Measurements from ENCODE around the gene TMEM204. TPM values are rescaled to one million over a fixed set of nuclear protein-coding genes. Genes with fewer than 3 reads are reported as not detected.

Gene TMEM204
- total RNA-seq, 2 experiments from 2014 or later: 12.6 to 17.5 TPM

GRCh38 chr16:1563786-1564185, 30.3 kb downstream of the TMEM204 start:
- ATAC-seq (no peak), DNase-seq (no peak)
- peaks cover 30% of the 10 kb centered on the region for H3K4me1 Mint-ChIP-seq
- ChIA-PET CTCF (interaction anchor here (0.8 kb wide), 1 partner anchor 577 kb away, joined by 3 read pairs; no protein-coding TSS in a partner anchor), POLR2A (no interaction called here)
- no peaks in the 10 kb centered on the region for H3K27me3 Mint-ChIP-seq
- no peak overlapping the region for H3K4me3 Mint-ChIP-seq
- H3K36me3 Mint-ChIP-seq (ENCODE audit: low read depth): no peaks in the 10 kb centered on the region
- H3K9me3 Mint-ChIP-seq (ENCODE audit: low read depth): no peaks in the 10 kb centered on the region
- intact Hi-C loops (cut with DNase I, micrococcal nuclease): no loop called here
- no peak overlapping the region for H3K27ac Mint-ChIP-seq

- Mint-ChIP-seq H3K27me3 (no peaks in the 10 kb centered on the region), H3K4me1 (peaks cover 28% of the 10 kb centered on the region), H3K36me3 (ENCODE audit: low read depth) (no peaks in the 10 kb centered on the region), H3K9me3 (ENCODE audit: low read depth) (no peaks in the 10 kb centered on the region), H3K4me3 (no peak overlapping the region), H3K27ac (no peak overlapping the region)
- ChIA-PET POLR2A (no interaction called here), CTCF (interaction anchor here (0.8 kb wide), 1 partner anchor 576 kb away, joined by 3 read pairs; no protein-coding TSS in a partner anchor)
- DNase-seq (no peak), ATAC-seq (no peak)
- intact Hi-C loops (cut with DNase I, micrococcal nuclease): no loop called here
These were observed 30.9 kb downstream of the TMEM204 start for GRCh38 chr16:1564325-1564724.

GRCh38 chr16:1565083-1565805, 31.8 kb downstream of the TMEM204 start:
- no peaks in the 10 kb centered on the region for H3K36me3 Mint-ChIP-seq (ENCODE audit: low read depth)
- POLR2A ChIA-PET: no interaction called here
- DNase-seq (no peak), ATAC-seq (no peak)
- H3K4me3 Mint-ChIP-seq: no peak overlapping the region
- intact Hi-C loops (cut with DNase I, micrococcal nuclease): no loop called here
- no peaks in the 10 kb centered on the region for H3K9me3 Mint-ChIP-seq (ENCODE audit: low read depth)
- no peak overlapping the region for H3K27ac Mint-ChIP-seq
- peaks cover 18% of the 10 kb centered on the region for H3K4me1 Mint-ChIP-seq
- no peaks in the 10 kb centered on the region for H3K27me3 Mint-ChIP-seq
- CTCF ChIA-PET: no interaction called here

- Mint-ChIP-seq H3K27me3 (no peaks in the 10 kb centered on the region), H3K9me3 (ENCODE audit: low read depth) (no peaks in the 10 kb centered on the region), H3K36me3 (ENCODE audit: low read depth) (no peaks in the 10 kb centered on the region), H3K4me1 (peaks cover 1% of the 10 kb centered on the region), H3K4me3 (no peak overlapping the region), H3K27ac (no peak overlapping the region)
- DNase-seq: no peak
- ChIA-PET POLR2A (no interaction called here), CTCF (no interaction called here)
- intact Hi-C loops (cut with DNase I, micrococcal nuclease): no loop called here
- no peak for ATAC-seq
These were observed 34.5 kb downstream of the TMEM204 start for GRCh38 chr16:1567988-1568387.

DNA sequence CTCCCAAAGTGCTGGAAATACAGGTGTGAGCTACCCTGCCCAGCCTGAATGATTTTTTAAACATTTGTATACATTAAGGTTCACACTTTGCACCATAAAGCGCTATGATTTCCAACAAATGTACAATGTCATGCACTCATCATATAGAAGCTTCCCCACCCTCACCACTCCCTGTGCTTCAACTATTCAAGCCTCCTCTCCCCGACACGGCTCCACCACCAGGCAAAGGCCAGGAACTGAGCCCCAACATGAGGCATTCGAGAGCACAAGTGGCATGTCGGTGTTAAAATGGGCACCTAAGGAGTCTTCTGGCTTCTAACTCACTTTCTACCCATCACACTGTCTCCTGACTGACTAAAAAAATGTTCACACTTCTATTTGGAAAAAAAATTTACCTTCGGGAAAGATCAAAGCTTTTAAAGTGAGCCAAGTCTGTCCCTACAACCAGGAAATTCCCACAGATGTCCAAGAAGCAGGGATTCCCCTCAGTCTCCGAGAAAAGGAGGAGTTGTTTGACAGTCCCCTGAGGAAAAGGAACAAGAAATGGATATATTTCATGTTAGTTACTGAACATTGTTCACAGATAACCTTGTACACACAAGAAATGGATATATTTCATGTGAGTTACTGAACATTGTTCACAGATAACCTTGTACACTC, 37.7 kb downstream of the TMEM204 start:
- Mint-ChIP-seq H3K9me3 (ENCODE audit: low read depth) (no peaks in the 10 kb centered on the region), H3K27me3 (no peaks in the 10 kb centered on the region), H3K4me3 (no peak overlapping the region), H3K27ac (no peak overlapping the region), H3K36me3 (ENCODE audit: low read depth) (no peaks in the 10 kb centered on the region), H3K4me1 (no peaks in the 10 kb centered on the region)
- no peak for ATAC-seq
- no peak for DNase-seq
- intact Hi-C loops (cut with DNase I, micrococcal nuclease): no loop called here
- POLR2A ChIA-PET: no interaction called here
- CTCF ChIA-PET: interaction anchor here (0.6 kb wide), 1 partner anchor 486 kb away, joined by 3 read pairs; no protein-coding TSS in a partner anchor

GRCh38 chr16:1572673-1573072, 39.2 kb downstream of the TMEM204 start:
- no peak for DNase-seq
- ATAC-seq: no peak
- ChIA-PET POLR2A (no interaction called here), CTCF (interaction anchor here (0.8 kb wide), 1 partner anchor 234 kb away, joined by 4 read pairs; no protein-coding TSS in a partner anchor)
- Mint-ChIP-seq H3K4me1 (no peaks in the 10 kb centered on the region), H3K27ac (no peak overlapping the region), H3K4me3 (no peak overlapping the region), H3K36me3 (ENCODE audit: low read depth) (no peaks in the 10 kb centered on the region), H3K27me3 (no peaks in the 10 kb centered on the region), H3K9me3 (ENCODE audit: low read depth) (no peaks in the 10 kb centered on the region)
- intact Hi-C loops (cut with DNase I, micrococcal nuclease): no loop called here

DNA sequence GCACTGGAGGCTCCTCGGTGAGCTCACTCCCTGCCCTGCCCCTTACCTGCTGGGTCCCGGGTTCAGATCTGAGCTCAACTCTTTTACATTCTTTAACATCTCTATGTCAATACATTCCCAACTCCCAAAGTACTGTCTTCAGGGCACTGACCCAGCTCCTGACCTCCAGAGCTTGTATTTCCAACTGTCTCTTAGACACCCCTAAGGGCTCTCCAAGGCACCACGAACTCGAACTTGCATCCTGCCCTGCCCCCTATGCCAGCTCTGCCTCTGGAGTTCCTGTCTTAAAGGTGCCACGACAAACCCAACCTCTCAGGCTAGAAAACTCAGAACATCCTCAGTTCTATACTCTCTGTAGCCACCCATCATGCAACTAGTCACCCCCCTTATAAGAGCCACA, 39.8 kb downstream of the TMEM204 start:
- no peak for DNase-seq
- ChIA-PET CTCF (no interaction called here), POLR2A (no interaction called here)
- no peaks in the 10 kb centered on the region for H3K4me1 Mint-ChIP-seq
- no peaks in the 10 kb centered on the region for H3K36me3 Mint-ChIP-seq (ENCODE audit: low read depth)
- ATAC-seq: no peak
- no peaks in the 10 kb centered on the region for H3K9me3 Mint-ChIP-seq (ENCODE audit: low read depth)
- H3K27ac Mint-ChIP-seq: no peak overlapping the region
- intact Hi-C loops (cut with DNase I, micrococcal nuclease): no loop called here
- no peak overlapping the region for H3K4me3 Mint-ChIP-seq
- H3K27me3 Mint-ChIP-seq: no peaks in the 10 kb centered on the region

GRCh38 chr16:1575578-1575977, 42.1 kb downstream of the TMEM204 start:
- Mint-ChIP-seq H3K9me3 (ENCODE audit: low read depth) (no peaks in the 10 kb centered on the region), H3K27me3 (no peaks in the 10 kb centered on the region), H3K4me1 (no peaks in the 10 kb centered on the region), H3K4me3 (no peak overlapping the region), H3K36me3 (ENCODE audit: low read depth) (no peaks in the 10 kb centered on the region), H3K27ac (no peak overlapping the region)
- DNase-seq (no peak), ATAC-seq (no peak)
- POLR2A ChIA-PET: no interaction called here
- CTCF ChIA-PET: no interaction called here
- intact Hi-C loops (cut with DNase I, micrococcal nuclease): no loop called here

GRCh38 chr16:1579214-1579613, 45.7 kb downstream of the TMEM204 start:
- ChIA-PET POLR2A (no interaction called here), CTCF (interaction anchor here (1.3 kb wide), 1 partner anchor 216 kb away, joined by 3 read pairs; no protein-coding TSS in a partner anchor)
- Mint-ChIP-seq H3K9me3 (ENCODE audit: low read depth) (no peaks in the 10 kb centered on the region), H3K4me1 (no peaks in the 10 kb centered on the region), H3K4me3 (no peak overlapping the region), H3K27me3 (no peaks in the 10 kb centered on the region), H3K36me3 (ENCODE audit: low read depth) (no peaks in the 10 kb centered on the region), H3K27ac (no peak overlapping the region)
- no peak for ATAC-seq
- DNase-seq: peak; percentile 25
- intact Hi-C loops (cut with DNase I, micrococcal nuclease): no loop called here

- intact Hi-C loops (cut with DNase I, micrococcal nuclease): no loop called here
- no peak overlapping the region for H3K4me3 Mint-ChIP-seq
- ATAC-seq (no peak), DNase-seq (no peak)
- H3K36me3 Mint-ChIP-seq (ENCODE audit: low read depth): no peaks in the 10 kb centered on the region
- H3K4me1 Mint-ChIP-seq: no peaks in the 10 kb centered on the region
- no peaks in the 10 kb centered on the region for H3K27me3 Mint-ChIP-seq
- ChIA-PET POLR2A (no interaction called here), CTCF (no interaction called here)
- no peak overlapping the region for H3K27ac Mint-ChIP-seq
- H3K9me3 Mint-ChIP-seq (ENCODE audit: low read depth): no peaks in the 10 kb centered on the region
These were observed 46.8 kb downstream of the TMEM204 start for GRCh38 chr16:1580256-1580655.

GRCh38 chr16:1580956-1581355, 47.5 kb downstream of the TMEM204 start:
- ChIA-PET CTCF (no interaction called here), POLR2A (no interaction called here)
- no peaks in the 10 kb centered on the region for H3K27me3 Mint-ChIP-seq
- ATAC-seq: no peak
- no peak for DNase-seq
- H3K4me1 Mint-ChIP-seq: no peaks in the 10 kb centered on the region
- no peaks in the 10 kb centered on the region for H3K9me3 Mint-ChIP-seq (ENCODE audit: low read depth)
- no peaks in the 10 kb centered on the region for H3K36me3 Mint-ChIP-seq (ENCODE audit: low read depth)
- H3K27ac Mint-ChIP-seq: no peak overlapping the region
- no peak overlapping the region for H3K4me3 Mint-ChIP-seq
- intact Hi-C loops (cut with DNase I, micrococcal nuclease): no loop called here

DNA sequence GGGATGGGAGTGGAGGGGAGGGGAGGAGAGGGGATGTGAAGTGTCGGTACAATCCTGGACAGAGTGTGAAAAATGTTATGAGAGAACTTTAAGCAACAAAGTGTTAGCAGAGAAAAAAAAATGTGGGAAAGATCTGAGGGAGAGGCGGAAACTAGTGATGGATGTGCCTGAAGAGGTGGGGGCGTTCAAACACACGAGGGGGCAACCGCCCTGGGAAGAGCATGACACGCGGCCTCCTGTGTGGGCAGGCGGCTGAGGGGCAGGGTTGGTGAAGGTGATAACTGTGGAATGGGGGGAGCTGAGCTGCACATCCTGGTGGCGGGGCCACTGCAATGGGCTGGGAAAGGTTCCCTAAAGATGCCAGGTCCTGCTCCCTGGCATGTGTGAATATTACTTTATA, 48.3 kb downstream of the TMEM204 start:
- CTCF ChIA-PET: no interaction called here
- no peak for ATAC-seq
- Mint-ChIP-seq H3K9me3 (ENCODE audit: low read depth) (no peaks in the 10 kb centered on the region), H3K4me1 (no peaks in the 10 kb centered on the region), H3K27me3 (no peaks in the 10 kb centered on the region), H3K27ac (no peak overlapping the region), H3K36me3 (ENCODE audit: low read depth) (no peaks in the 10 kb centered on the region), H3K4me3 (no peak overlapping the region)
- DNase-seq: no peak
- POLR2A ChIA-PET: no interaction called here
- intact Hi-C loops (cut with DNase I, micrococcal nuclease): no loop called here
